GM12875 (cell line): ENCODE data around the gene LRRC27.

Experiments used
- H3K4me3 ChIP-seq: one replicate; pipeline ENCODE4 v1.5.1; 2011; ENCODE audit warnings: low read depth, low read length, control low read depth
- TF ChIP-seq, protein P1 (sequence below): IDR thresholded peaks from 2 replicates; pipeline ENCODE4 v1.5.1; 2011; ENCODE audit warnings: low read depth, mild to moderate bottlenecking, control low read depth, inconsistent platforms, low read length, moderate library complexity, borderline replicate concordance; ENCODE audit not compliant: insufficient read depth

Gene LRRC27

DNA sequence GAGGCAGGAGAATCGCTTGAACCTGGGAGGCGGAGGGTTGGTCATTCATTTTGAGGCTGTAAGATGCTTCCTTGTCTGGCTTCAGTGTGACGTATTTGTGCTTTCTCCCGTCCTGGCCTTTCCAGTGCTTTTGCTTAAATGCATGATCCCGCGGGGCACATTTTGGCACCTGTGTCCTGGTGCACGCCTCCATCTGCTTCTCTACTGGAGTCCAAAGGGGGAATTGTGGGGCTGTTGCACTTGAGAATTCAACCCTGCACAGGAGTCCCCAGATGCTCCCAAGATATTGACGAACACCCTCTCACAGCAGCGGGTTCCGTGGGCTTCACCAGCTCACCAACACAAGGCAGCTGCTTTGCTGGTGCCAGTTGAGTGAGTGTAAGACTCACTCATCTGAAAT, 10.3 kb upstream of the LRRC27 start:
- no peak overlapping the region for H3K4me3 ChIP-seq
- TF ChIP-seq, protein P1, sequence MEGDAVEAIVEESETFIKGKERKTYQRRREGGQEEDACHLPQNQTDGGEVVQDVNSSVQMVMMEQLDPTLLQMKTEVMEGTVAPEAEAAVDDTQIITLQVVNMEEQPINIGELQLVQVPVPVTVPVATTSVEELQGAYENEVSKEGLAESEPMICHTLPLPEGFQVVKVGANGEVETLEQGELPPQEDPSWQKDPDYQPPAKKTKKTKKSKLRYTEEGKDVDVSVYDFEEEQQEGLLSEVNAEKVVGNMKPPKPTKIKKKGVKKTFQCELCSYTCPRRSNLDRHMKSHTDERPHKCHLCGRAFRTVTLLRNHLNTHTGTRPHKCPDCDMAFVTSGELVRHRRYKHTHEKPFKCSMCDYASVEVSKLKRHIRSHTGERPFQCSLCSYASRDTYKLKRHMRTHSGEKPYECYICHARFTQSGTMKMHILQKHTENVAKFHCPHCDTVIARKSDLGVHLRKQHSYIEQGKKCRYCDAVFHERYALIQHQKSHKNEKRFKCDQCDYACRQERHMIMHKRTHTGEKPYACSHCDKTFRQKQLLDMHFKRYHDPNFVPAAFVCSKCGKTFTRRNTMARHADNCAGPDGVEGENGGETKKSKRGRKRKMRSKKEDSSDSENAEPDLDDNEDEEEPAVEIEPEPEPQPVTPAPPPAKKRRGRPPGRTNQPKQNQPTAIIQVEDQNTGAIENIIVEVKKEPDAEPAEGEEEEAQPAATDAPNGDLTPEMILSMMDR = no peak

DNA sequence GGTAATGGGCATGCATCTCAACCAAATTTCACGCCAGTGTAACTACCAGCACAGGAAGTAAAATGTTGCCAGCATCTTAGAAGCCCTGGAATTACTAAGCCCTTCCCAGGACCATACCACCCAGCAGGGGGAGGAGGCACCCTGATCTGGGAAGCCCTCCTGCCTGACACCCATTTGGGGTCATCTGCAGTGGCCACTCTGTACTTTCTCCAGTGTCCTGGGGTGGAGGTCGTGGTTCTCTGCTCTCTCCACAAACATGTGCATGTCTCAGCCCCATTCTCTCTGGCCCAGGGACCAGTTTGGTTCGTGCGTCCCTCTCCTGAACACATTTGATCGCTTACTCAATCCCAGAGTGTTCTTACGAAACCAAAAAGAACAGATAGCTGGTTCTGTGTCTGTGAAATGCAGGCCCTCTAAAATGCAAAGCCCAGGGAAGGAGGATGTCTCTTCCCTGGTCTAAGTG, 9.4 kb upstream of the LRRC27 start:
- H3K4me3 ChIP-seq = no peak overlapping the region
- TF ChIP-seq, protein P1 = no peak

DNA sequence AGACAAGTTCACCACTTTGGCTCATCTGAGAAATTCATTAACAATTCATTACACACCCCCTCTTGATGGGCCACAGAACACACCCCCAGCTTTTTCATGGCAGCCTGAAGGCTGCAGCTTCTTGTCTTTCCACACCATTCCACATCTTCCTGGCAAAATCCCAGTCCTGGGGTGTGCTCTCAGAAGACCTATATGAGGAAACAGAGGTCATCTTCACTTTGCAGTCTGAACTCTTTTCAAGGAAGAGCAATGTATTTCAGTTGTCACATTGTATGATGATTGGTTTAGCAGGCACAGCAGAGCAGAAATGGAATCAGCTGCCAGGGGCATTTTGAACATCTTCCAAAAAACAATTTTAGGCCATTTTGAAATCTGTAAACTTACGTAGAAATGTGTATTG, 7.8 kb upstream of the LRRC27 start:
- TF ChIP-seq, protein P1 = no peak
- H3K4me3 ChIP-seq = no peak overlapping the region

DNA sequence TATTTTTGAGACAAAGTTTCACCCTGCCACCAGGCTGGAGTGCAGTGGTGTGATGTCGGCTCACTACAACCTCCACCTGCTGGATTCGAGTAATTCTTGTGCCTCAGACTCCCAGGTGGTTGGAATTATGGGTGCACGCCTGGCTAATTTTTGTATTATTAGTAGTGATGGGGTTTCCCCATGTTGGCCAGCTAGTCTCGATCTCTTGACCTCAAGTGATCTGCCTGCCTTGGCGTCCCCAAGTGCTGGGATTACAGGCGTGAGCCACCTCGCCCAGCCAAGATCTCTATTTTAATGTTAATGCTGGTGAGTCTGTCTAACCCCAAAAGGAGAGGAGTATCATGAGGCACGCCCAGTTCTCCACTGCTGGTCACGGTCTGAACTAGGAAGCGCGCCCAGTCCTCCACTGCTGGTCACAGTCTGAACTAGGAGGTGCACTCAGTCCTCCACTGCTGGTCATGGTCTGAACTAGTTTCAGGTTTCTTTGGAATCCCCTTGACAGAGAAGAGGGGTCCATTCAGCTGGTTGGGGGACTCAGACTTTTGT, 5.6 kb upstream of the LRRC27 start:
- TF ChIP-seq, protein P1 = no peak
- H3K4me3 ChIP-seq = no peak overlapping the region

DNA sequence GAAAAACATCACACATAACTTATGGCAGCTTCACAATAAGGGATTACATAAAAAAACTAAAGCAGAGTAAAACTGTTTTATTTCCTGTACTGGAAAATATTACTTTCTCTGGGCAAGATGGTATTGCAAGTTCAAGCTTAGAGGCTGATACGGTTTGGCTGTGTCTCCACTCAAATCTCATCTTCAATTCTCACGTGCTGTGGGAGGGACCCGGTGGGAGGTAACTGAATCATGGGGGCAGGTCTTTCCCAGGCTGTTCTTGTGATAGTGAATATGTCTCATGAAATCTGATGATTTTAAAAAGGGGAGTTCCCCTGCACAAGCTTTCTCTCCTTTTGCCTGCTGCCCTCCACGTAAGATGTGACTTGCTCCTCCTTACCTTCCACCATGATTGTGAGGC, 5.1 kb upstream of the LRRC27 start:
- TF ChIP-seq, protein P1 = no peak
- H3K4me3 ChIP-seq = no peak overlapping the region

DNA sequence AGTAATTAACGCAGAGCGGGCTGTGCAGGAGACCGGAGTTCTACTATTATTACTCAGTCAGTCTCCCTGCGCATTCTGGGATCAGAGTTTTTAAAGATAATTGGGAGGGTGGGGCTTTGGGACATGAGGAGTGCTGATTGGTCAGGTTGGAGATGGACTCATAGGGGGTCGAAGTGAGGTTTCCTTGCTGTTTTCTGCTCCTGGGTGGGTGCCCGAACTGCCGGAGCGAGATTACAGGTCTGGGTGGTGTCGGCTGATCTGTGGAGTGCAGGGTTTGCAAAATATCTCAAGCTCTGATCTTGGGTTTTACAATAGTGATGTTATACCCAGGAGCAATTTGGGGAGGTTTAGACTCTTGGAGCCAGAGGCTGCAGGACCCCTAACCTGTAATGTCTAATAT, 3.9 kb upstream of the LRRC27 start:
- no peak overlapping the region for H3K4me3 ChIP-seq
- TF ChIP-seq, protein P1 = no peak

DNA sequence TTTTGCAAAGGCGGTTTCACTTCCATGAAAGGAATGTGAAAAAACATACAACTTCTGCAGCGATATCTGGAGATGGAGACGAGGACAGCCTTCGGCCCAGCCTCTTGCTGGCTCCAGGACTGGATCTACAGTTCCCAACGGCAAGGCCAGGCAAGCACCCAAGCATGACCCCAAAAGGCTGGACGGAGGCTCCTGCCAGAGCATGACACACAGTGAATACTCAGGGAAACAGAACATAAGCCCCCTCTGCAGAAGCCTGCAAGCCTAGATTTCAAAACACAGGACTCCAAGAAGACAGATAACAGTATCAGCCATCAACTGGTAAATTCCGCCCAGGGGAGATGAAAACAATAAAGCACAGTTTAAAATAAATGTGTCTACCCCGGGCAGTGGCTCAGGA, 3.3 kb upstream of the LRRC27 start:
- no peak overlapping the region for H3K4me3 ChIP-seq

More for the DNA sequence above, 3.3 kb upstream of the LRRC27 start:
- TF ChIP-seq, protein P1 = no peak
